ENCODE data around the gene GAGE10.
"Not testable (repeated sequence)": the region's sequence is repeated elsewhere in the genome, so short reads cannot be mapped to it uniquely, and the experiment has no call there.

Gene GAGE10

GRCh38 chrX:49300703-49301102 lies 2.7 kb upstream of the GAGE10 start:
- POLR2A ChIA-PET: interaction anchor here (0.6 kb wide), 1 partner anchor 31 kb away, joined by 4 read pairs; no protein-coding TSS in a partner anchor
- DNase-seq: no peak

GRCh38 chrX:49307775-49308174 lies 4.3 kb downstream of the GAGE10 start:
- CTCF ChIA-PET, POLR2A ChIA-PET: not testable (repeated sequence)

More at GRCh38 chrX:49300703-49301102, 2.7 kb upstream of the GAGE10 start:
- Histone ChIP-seq H3K27ac (ENCODE audit: insufficient read depth in 1 of 2, low read depth in 1 of 2, low read length in 2 of 2, poor library complexity in 1 of 2, severe bottlenecking in 2 of 2) (no peak overlapping the region), H3K36me3 (ENCODE audit: control insufficient read depth in 4 of 4, insufficient read depth in 4 of 4, low read length in 3 of 4) (no peaks in the 10 kb centered on the region), H3K4me3 (ENCODE audit: control insufficient read depth in 1 of 7, extremely low read depth in 1 of 7, insufficient read depth in 4 of 7, low read depth in 2 of 7, low read length in 6 of 7) (no peak overlapping the region), H3K27me3 (replicated peaks in 2 of 5; ENCODE audit: control insufficient read depth in 4 of 5, insufficient read depth in 5 of 5, low read length in 4 of 5) (no peaks in the 10 kb centered on the region), H3K9me3 (ENCODE audit: control extremely low read depth in 1 of 5, control insufficient read depth in 4 of 5, insufficient read depth in 2 of 5, low read depth in 1 of 5, low read length in 4 of 5) (no peaks in the 10 kb centered on the region), H3K4me1 (ENCODE audit: control extremely low read depth in 1 of 4, control insufficient read depth in 4 of 4, insufficient read depth in 4 of 4, low read length in 3 of 4) (no peaks in the 10 kb centered on the region)
- CTCF ChIA-PET: interaction anchor here (0.6 to 0.7 kb wide), 2 partner anchors 10 to 28 kb away, joined by 4 read pairs; no protein-coding TSS in a partner anchor
- no CpG with 5 or more reads among the region's 1 CpG for WGBS (ENCODE audit: insufficient coverage)

GRCh38 chrX:49308604-49309269 lies 5.3 kb downstream of the GAGE10 start:
- DNase-seq: peak in 2 of 3 donors; percentile 35 to 42
- ChIA-PET CTCF (interaction anchor here (1.4 kb wide), 1 partner anchor 17 kb away, joined by 3 read pairs; no protein-coding TSS in a partner anchor), POLR2A (no interaction called here)
- Histone ChIP-seq H3K36me3 (ENCODE audit: control insufficient read depth in 4 of 4, insufficient read depth in 4 of 4, low read length in 3 of 4) (no peaks in the 10 kb centered on the region), H3K27me3 (replicated peaks in 2 of 5; ENCODE audit: control insufficient read depth in 4 of 5, insufficient read depth in 5 of 5, low read length in 4 of 5) (peaks cover 0 to 3% (median 0%) of the 10 kb centered on the region in 5 experiments), H3K9me3 (ENCODE audit: control extremely low read depth in 1 of 5, control insufficient read depth in 4 of 5, insufficient read depth in 2 of 5, low read depth in 1 of 5, low read length in 4 of 5) (no peaks in the 10 kb centered on the region), H3K27ac (ENCODE audit: insufficient read depth in 1 of 2, low read depth in 1 of 2, low read length in 2 of 2, poor library complexity in 1 of 2, severe bottlenecking in 2 of 2) (peak overlapping the region in 1 of 2 experiments; percentile 71), H3K4me3 (ENCODE audit: control insufficient read depth in 1 of 7, extremely low read depth in 1 of 7, insufficient read depth in 4 of 7, low read depth in 2 of 7, low read length in 6 of 7) (peak overlapping the region in 4 of 7 experiments; percentile 25 to 70 (median 50)), H3K4me1 (ENCODE audit: control extremely low read depth in 1 of 4, control insufficient read depth in 4 of 4, insufficient read depth in 4 of 4, low read length in 3 of 4) (peaks cover 0 to 18% (median 5%) of the 10 kb centered on the region in 4 experiments)
- 79% methylated on average over 14 of the region's 15 CpGs for WGBS (ENCODE audit: insufficient coverage)

More at GRCh38 chrX:49307775-49308174, 4.3 kb downstream of the GAGE10 start:
- not testable (repeated sequence) for H3K27me3 ChIP-seq (replicated peaks in 2 of 5; ENCODE audit: control insufficient read depth in 4 of 5, insufficient read depth in 5 of 5, low read length in 4 of 5); H3K36me3 ChIP-seq (ENCODE audit: control insufficient read depth in 4 of 4, insufficient read depth in 4 of 4, low read length in 3 of 4); H3K4me3 ChIP-seq (ENCODE audit: control insufficient read depth in 1 of 7, extremely low read depth in 1 of 7, insufficient read depth in 4 of 7, low read depth in 2 of 7, low read length in 6 of 7); H3K9me3 ChIP-seq (ENCODE audit: control extremely low read depth in 1 of 5, control insufficient read depth in 4 of 5, insufficient read depth in 2 of 5, low read depth in 1 of 5, low read length in 4 of 5)
- DNase-seq: peak in 2 of 3 donors; percentile 23 to 62
- Histone ChIP-seq H3K27ac (ENCODE audit: insufficient read depth in 1 of 2, low read depth in 1 of 2, low read length in 2 of 2, poor library complexity in 1 of 2, severe bottlenecking in 2 of 2) (peak overlapping the region in 1 of 2 experiments; percentile 49), H3K4me1 (ENCODE audit: control extremely low read depth in 1 of 4, control insufficient read depth in 4 of 4, insufficient read depth in 4 of 4, low read length in 3 of 4) (peaks cover 0 to 18% (median 5%) of the 10 kb centered on the region in 4 experiments)
- 57% methylated on average over 1 of the region's 2 CpGs for WGBS (ENCODE audit: insufficient coverage)

DNA sequence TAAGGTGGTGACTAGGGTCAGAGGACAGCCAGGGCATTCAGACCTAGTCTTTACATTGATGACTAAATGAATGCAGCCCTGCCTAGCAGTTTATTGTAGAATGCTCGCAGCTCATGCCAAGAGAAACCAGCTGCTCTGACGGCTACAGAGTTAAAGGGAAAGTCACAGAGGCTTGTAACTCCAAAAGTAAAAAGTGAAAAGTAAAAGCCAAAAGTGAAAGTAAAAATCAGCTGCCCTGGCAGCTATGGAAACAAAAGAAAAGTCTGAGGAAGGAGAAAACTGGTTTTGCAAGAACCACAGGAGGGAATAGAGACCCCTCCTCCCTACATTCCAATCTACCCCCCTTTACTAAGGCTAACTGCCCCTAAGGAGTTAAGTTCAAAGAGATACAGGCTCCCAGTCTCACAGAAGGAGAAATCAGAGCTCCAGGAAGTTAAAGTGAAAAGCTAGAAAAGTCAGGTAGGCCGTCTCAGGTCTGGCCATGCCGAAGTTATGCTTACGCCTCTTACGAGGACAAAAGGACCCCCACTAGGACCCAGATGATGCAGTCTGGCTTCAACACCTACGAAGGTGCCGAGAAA lies 6.0 kb downstream of the GAGE10 start:
- Histone ChIP-seq H3K27me3 (replicated peaks in 2 of 5; ENCODE audit: control insufficient read depth in 4 of 5, insufficient read depth in 5 of 5, low read length in 4 of 5) (peaks cover 0 to 3% (median 0%) of the 10 kb centered on the region in 5 experiments), H3K27ac (ENCODE audit: insufficient read depth in 1 of 2, low read depth in 1 of 2, low read length in 2 of 2, poor library complexity in 1 of 2, severe bottlenecking in 2 of 2) (peak overlapping the region; percentile 27 to 71), H3K36me3 (ENCODE audit: control insufficient read depth in 4 of 4, insufficient read depth in 4 of 4, low read length in 3 of 4) (no peaks in the 10 kb centered on the region), H3K9me3 (ENCODE audit: control extremely low read depth in 1 of 5, control insufficient read depth in 4 of 5, insufficient read depth in 2 of 5, low read depth in 1 of 5, low read length in 4 of 5) (no peaks in the 10 kb centered on the region), H3K4me1 (ENCODE audit: control extremely low read depth in 1 of 4, control insufficient read depth in 4 of 4, insufficient read depth in 4 of 4, low read length in 3 of 4) (peaks cover 0 to 18% (median 5%) of the 10 kb centered on the region in 4 experiments), H3K4me3 (ENCODE audit: control insufficient read depth in 1 of 7, extremely low read depth in 1 of 7, insufficient read depth in 4 of 7, low read depth in 2 of 7, low read length in 6 of 7) (peak overlapping the region in 5 of 7 experiments; percentile 25 to 70 (median 44))
- 23% methylated on average over 4 of the region's 8 CpGs for WGBS (ENCODE audit: insufficient coverage)
- CTCF ChIA-PET: interaction anchor here (1.4 kb wide), 1 partner anchor 18 kb away, joined by 3 read pairs; no protein-coding TSS in a partner anchor
- POLR2A ChIA-PET: no interaction called here
- DNase-seq: peak in 2 of 3 donors; percentile 39 to 55

- Histone ChIP-seq H3K27ac (ENCODE audit: insufficient read depth in 1 of 2, low read depth in 1 of 2, low read length in 2 of 2, poor library complexity in 1 of 2, severe bottlenecking in 2 of 2) (no peak overlapping the region), H3K4me1 (ENCODE audit: control extremely low read depth in 1 of 4, control insufficient read depth in 4 of 4, insufficient read depth in 4 of 4, low read length in 3 of 4) (peaks cover 0 to 18% (median 5%) of the 10 kb centered on the region in 4 experiments), H3K4me3 (ENCODE audit: control insufficient read depth in 1 of 7, extremely low read depth in 1 of 7, insufficient read depth in 4 of 7, low read depth in 2 of 7, low read length in 6 of 7) (no peak overlapping the region), H3K27me3 (replicated peaks in 2 of 5; ENCODE audit: control insufficient read depth in 4 of 5, insufficient read depth in 5 of 5, low read length in 4 of 5) (peaks cover 0 to 3% (median 0%) of the 10 kb centered on the region in 5 experiments), H3K36me3 (ENCODE audit: control insufficient read depth in 4 of 4, insufficient read depth in 4 of 4, low read length in 3 of 4) (no peaks in the 10 kb centered on the region), H3K9me3 (ENCODE audit: control extremely low read depth in 1 of 5, control insufficient read depth in 4 of 5, insufficient read depth in 2 of 5, low read depth in 1 of 5, low read length in 4 of 5) (no peaks in the 10 kb centered on the region)
- ChIA-PET POLR2A (no interaction called here), CTCF (no interaction called here)
- no peak for DNase-seq
- 90% methylated on average over 14 of the region's 18 CpGs for WGBS (ENCODE audit: insufficient coverage)
These were observed 6.9 kb downstream of the GAGE10 start for GRCh38 chrX:49310371-49310770.

GRCh38 chrX:49312176-49312575 lies 8.7 kb downstream of the GAGE10 start:
- Histone ChIP-seq H3K9me3 (ENCODE audit: control extremely low read depth in 1 of 5, control insufficient read depth in 4 of 5, insufficient read depth in 2 of 5, low read depth in 1 of 5, low read length in 4 of 5) (no peaks in the 10 kb centered on the region), H3K27me3 (replicated peaks in 2 of 5; ENCODE audit: control insufficient read depth in 4 of 5, insufficient read depth in 5 of 5, low read length in 4 of 5) (peaks cover 0 to 3% (median 0%) of the 10 kb centered on the region in 5 experiments), H3K4me1 (ENCODE audit: control extremely low read depth in 1 of 4, control insufficient read depth in 4 of 4, insufficient read depth in 4 of 4, low read length in 3 of 4) (peaks cover 0 to 18% (median 5%) of the 10 kb centered on the region in 4 experiments), H3K4me3 (ENCODE audit: control insufficient read depth in 1 of 7, extremely low read depth in 1 of 7, insufficient read depth in 4 of 7, low read depth in 2 of 7, low read length in 6 of 7) (no peak overlapping the region), H3K27ac (ENCODE audit: insufficient read depth in 1 of 2, low read depth in 1 of 2, low read length in 2 of 2, poor library complexity in 1 of 2, severe bottlenecking in 2 of 2) (no peak overlapping the region), H3K36me3 (ENCODE audit: control insufficient read depth in 4 of 4, insufficient read depth in 4 of 4, low read length in 3 of 4) (no peaks in the 10 kb centered on the region)
- ChIA-PET POLR2A (no interaction called here), CTCF (no interaction called here)
- 88% methylated on average over 2 of the region's 2 CpGs for WGBS (ENCODE audit: insufficient coverage)
- no peak for DNase-seq

DNA sequence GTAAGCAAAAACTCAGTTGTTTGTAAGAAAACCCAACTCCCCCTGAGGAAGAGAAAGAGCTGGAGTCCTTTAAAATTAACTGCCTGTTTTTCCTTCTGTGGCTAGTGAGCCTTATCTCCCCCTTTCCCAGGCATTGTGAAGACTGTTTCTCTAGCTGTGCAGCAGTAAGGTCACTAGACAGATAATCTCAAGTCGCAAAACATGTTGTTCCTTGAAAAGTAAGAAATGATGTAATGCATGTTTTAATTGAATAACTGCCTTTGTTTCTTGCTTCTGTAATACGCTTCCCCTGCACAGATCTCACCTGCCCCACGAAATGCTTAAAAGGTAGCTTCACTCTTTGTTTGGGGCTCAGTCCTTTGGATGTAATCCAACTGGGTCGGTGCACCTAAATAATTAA lies 12.6 kb downstream of the GAGE10 start:
- H3K4me1 ChIP-seq (ENCODE audit: control extremely low read depth in 1 of 4, control insufficient read depth in 4 of 4, insufficient read depth in 4 of 4, low read length in 3 of 4): no peaks in the 10 kb centered on the region
- no peaks in the 10 kb centered on the region for H3K27me3 ChIP-seq (replicated peaks in 2 of 5; ENCODE audit: control insufficient read depth in 4 of 5, insufficient read depth in 5 of 5, low read length in 4 of 5)
- CTCF ChIA-PET: no interaction called here
- 96% methylated on average over 3 of the region's 4 CpGs for WGBS (ENCODE audit: insufficient coverage)
- peak in 1 of 3 donors; percentile 8 for DNase-seq
- POLR2A ChIA-PET: no interaction called here
- H3K4me3 ChIP-seq (ENCODE audit: control insufficient read depth in 1 of 7, extremely low read depth in 1 of 7, insufficient read depth in 4 of 7, low read depth in 2 of 7, low read length in 6 of 7): no peak overlapping the region
- H3K36me3 ChIP-seq (ENCODE audit: control insufficient read depth in 4 of 4, insufficient read depth in 4 of 4, low read length in 3 of 4): no peaks in the 10 kb centered on the region
- H3K27ac ChIP-seq (ENCODE audit: insufficient read depth in 1 of 2, low read depth in 1 of 2, low read length in 2 of 2, poor library complexity in 1 of 2, severe bottlenecking in 2 of 2): no peak overlapping the region
- H3K9me3 ChIP-seq (ENCODE audit: control extremely low read depth in 1 of 5, control insufficient read depth in 4 of 5, insufficient read depth in 2 of 5, low read depth in 1 of 5, low read length in 4 of 5): no peaks in the 10 kb centered on the region

Data from common myeloid progenitor, CD34-positive (primary cell).